ENCODE measurements around the gene CD3E. TPM values are rescaled to one million over a fixed set of nuclear protein-coding genes. Genes with fewer than 3 reads are reported as not detected.

Gene CD3E
- total and polyA plus RNA-seq, 2 donors (not counting 3 experiments of a cell fraction or from before 2014, with no cell fraction given), result not detected

DNA sequence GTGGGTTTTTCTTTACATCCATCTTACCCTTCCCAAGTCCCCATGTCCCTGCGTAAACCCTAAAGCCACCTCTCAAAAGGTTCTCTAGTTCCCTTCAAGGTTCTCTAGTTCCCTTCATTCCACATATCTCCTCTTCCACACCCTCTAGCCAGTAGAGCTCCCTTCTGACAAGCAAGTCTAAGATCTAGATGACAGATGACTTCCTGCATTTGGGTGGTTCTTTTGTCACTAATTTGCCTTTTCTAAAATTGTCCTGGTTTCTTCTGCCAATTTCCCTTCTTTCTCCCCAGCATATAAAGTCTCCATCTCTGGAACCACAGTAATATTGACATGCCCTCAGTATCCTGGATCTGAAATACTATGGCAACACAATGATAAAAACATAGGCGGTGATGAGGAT lies 7.8 kb downstream of the CD3E start:
- ChIA-PET CTCF (interaction anchor here (0.7 to 2.4 kb wide), 4 partner anchors 12 to 141 kb away, joined by 3 to 23 read pairs (median 10); no protein-coding TSS in a partner anchor), POLR2A (no interaction called here)
- no peak for TF ChIP-seq MYC (IDR thresholded peaks at IDR 0.05; ENCODE audit: low read depth, low read length)
- no peak for TF ChIP-seq EZH2 (IDR thresholded peaks at IDR 0.05; ENCODE audit: borderline replicate concordance, low read depth, low read length, severe bottlenecking)
- no peak for TF ChIP-seq POLR2AphosphoS5 (IDR thresholded peaks at IDR 0.05; ENCODE audit: insufficient read depth, low read depth, low read length)
- no peak for TF ChIP-seq POLR2A (IDR thresholded peaks at IDR 0.05; ENCODE audit: low read depth, low read length)
- TF ChIP-seq FOS (IDR thresholded peaks at IDR 0.05; ENCODE audit: borderline replicate concordance, insufficient read depth, low read length), result no peak
- TF ChIP-seq JUN (IDR thresholded peaks at IDR 0.05; ENCODE audit: borderline replicate concordance, insufficient read depth, insufficient read length, low read depth), result no peak
- TF ChIP-seq, protein P1, sequence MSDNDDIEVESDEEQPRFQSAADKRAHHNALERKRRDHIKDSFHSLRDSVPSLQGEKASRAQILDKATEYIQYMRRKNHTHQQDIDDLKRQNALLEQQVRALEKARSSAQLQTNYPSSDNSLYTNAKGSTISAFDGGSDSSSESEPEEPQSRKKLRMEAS (IDR thresholded peaks at IDR 0.05; ENCODE audit: insufficient read depth, insufficient read length), result no peak
- TF ChIP-seq GATA2 (IDR thresholded peaks at IDR 0.05; ENCODE audit: insufficient read depth, insufficient read length, low read depth, low read length), result no peak
- no peak for TF ChIP-seq CTCF (IDR thresholded peaks at IDR 0.05; ENCODE audit: extremely low read depth in 1 of 2, insufficient read depth in 1 of 2, low read depth in 1 of 2, low read length in 2 of 2)
- H3K4me3 ChIP-seq (replicated peaks in 1 of 3; ENCODE audit: insufficient read depth in 1 of 3, low read depth in 1 of 3, low read length in 3 of 3), result no peak overlapping the region
- H3K79me2 ChIP-seq (ENCODE audit: control insufficient read depth, insufficient read depth, low read length), result no peaks in the 10 kb centered on the region
- no peak for FAIRE-seq
- no peak overlapping the region for H2AFZ ChIP-seq (ENCODE audit: low read depth, low read length)
- no peak overlapping the region for H3K4me2 ChIP-seq (ENCODE audit: insufficient read depth, low read length)
- no peak overlapping the region for H3K27ac ChIP-seq (ENCODE audit: insufficient read depth, low read depth, low read length)
- H4K20me1 ChIP-seq (replicated peaks; ENCODE audit: control insufficient read depth, extremely low read depth, insufficient read depth, low read length), result no peaks in the 10 kb centered on the region
- H3K9me1 ChIP-seq (replicated peaks; ENCODE audit: control insufficient read depth, extremely low read depth, insufficient read depth, low read length), result no peaks in the 10 kb centered on the region
- BruUV-seq (replicated peaks), result no TSS peak
- H3K9me3 ChIP-seq (replicated peaks; ENCODE audit: control insufficient read depth, insufficient read depth, low read length), result no peaks in the 10 kb centered on the region
- peaks cover 7 to 12% of the 10 kb centered on the region in 2 experiments for H3K27me3 ChIP-seq (ENCODE audit: control insufficient read depth in 2 of 2, insufficient read depth in 2 of 2, low read length in 2 of 2)
- dilution Hi-C loops (cut with MboI; ENCODE audit: extremely low pct_ligation_motif_present, low sequenced_read_pairs), result no loop called here
- intact Hi-C loops (cut with micrococcal nuclease), result no loop called here
- no peaks in the 10 kb centered on the region for H3K4me1 ChIP-seq (ENCODE audit: control insufficient read depth, extremely low read depth, insufficient read depth, low read length)
- DNase-seq (ENCODE audit: low read depth, low spot score), result no peak
- H3K9ac ChIP-seq (replicated peaks; ENCODE audit: extremely low read depth, insufficient read depth, low read length), result no peak overlapping the region
- no peaks in the 10 kb centered on the region for H3K36me3 ChIP-seq (ENCODE audit: control insufficient read depth in 2 of 2, extremely low read depth in 1 of 2, insufficient read depth in 2 of 2, low read length in 2 of 2)
